CD4-positive, alpha-beta T cell treated with Interleukin-17A for 1 hour (primary cell): ENCODE data around the gene CCDC106.
A peak's percentile ranks its signal among the peaks of the same experiment; 100 is the strongest.

Experiments
- DNase-seq: peaks from one replicate; pipeline ENCODE4 v3.0.0-alpha.2; 2020

Gene CCDC106

DNA sequence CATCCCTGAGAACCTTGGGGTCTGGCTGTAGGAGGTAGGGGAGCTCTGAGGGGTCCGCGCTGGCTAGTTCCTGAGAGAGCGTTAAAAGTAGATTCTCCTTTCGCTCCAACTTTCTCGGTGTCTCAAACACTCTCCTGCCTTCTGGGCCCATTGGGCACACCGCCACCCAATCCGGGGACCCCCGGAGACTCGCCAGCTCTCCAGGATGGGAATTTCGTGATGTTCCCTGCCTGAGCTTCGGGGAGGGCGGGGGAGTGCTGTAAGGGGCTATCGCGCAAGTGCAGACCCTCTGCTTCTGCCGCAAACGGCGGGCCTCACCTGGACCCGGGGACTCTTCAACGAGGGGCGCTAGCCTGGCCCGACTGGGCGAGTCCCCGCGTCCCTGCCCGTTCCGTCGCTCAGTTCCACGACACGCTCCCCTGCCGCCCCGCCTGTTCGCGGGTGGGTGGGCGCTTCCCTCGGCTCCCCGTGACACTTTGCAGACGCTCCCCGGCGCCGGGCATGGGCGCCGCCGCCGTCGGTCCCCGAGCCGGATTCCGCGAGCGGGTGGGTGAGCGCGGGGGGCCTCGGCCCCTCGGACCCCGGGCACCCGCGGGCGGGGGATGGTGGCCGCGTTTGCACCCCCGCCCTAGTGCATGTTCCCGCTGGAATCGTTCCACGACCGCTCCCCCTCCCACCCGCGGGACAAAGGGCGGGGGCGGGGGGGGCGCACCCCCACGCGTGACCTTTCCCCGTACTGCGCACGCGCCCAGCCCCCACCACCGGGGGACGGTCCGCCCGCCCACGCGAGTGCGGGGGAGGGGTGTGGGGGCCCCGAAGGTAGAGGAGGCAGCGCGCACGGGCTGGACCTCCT is at the start of gene CCDC106:
Gene CCDC106, plus strand, starts transcription at position 481 of the 853 bp plus-strand sequence. CDS start 835 bp downstream, outside the sequence.
- peak; percentile 43 for DNase-seq

DNA sequence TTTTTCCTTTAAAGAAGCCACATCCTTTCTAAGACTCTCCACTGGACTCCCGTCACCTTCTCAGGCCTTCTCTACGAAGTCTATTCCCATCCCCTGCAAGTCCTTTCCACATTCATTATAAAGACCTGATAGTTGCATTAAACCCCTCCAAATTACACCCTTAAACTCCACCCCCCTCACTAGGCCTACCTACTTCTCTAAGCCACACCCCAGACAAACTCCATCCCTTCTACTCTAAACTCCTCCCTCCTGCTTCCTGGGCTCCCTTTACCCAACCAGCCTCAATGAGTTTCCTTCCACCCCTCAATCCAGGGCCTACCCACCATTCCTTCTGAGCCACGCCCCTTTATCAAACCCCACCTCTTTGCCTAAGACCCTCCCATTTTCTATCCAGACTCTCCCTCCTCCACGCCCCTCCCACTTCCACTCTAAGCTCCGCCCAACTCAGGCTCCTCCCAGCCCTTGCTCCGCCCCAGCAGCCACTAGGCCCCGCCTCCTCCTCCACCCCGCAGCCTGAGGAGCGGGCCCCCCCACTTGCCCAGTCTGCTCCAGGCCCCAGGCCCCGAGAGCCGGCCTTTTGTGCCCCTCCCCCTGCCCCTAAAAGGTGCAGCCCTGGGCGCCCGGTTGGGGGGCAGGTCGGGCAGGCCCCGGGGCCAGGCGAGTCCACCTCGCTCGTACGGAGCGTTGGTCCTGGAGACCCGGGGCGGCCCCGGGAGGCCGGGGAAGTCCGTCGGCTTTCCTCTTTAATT is 49.1 kb upstream of the CCDC106 start:
- DNase-seq, result peak; percentile 96

GRCh38 chr19:55599468-55599841 is 48.6 kb upstream of the CCDC106 start, which contains the start of gene FIZ1:
TSS of gene FIZ1 (minus strand) at chr19:55599517. CDS start at chr19:55597865, 1,652 bp downstream.
- peak; percentile 98 for DNase-seq

GRCh38 chr19:55599842-55600661 is 48.0 kb upstream of the CCDC106 start, which contains the start of gene ZNF524:
TSS of gene ZNF524 (plus strand) at chr19:55600288. CDS start at chr19:55602113, 1,825 bp downstream.
- peak; percentile 92 for DNase-seq

DNA sequence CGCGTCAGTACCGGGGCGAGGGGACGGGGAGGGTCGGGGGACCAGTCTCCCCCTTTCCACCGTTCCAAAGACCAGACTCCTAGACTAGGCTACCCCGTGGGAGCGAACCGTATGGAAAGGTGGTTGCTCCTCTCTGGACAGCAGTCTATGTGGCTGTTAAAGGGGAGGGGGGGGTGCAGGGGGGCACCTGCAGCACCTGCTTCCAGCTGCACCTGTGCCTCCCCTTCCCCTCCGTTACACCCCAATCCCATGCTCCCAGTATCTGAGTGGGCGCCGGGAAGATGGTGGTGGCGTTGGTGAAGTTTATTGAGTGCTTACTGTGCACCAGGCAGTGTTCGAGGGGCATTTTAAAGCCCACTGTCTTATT is 47.4 kb upstream of the CCDC106 start:
- DNase-seq, result no peak

GRCh38 chr19:55601084-55601483 is 46.9 kb upstream of the CCDC106 start:
- no peak for DNase-seq

GRCh38 chr19:55602104-55603001 is 45.7 kb upstream of the CCDC106 start:
- no peak for DNase-seq

DNA sequence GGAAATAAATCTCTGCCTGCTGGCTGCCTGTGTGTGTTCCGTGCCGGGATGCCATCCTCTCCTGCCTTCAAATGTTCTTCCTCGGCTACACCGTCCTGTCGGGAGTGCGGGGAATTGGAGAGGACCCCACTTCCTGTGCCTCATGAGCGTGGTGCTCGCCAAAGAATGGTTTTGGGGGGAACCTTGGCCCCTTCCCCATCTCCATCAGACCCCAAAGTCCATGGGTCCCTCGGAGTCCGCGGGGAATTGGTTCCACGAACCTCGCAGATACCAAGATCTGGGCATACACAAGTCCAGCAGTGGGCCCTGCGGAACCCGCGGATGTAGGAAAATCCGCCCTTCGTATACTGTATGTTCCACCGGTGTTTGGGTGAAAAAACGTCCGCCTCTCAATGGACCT is 44.9 kb upstream of the CCDC106 start:
- DNase-seq, result no peak

DNA sequence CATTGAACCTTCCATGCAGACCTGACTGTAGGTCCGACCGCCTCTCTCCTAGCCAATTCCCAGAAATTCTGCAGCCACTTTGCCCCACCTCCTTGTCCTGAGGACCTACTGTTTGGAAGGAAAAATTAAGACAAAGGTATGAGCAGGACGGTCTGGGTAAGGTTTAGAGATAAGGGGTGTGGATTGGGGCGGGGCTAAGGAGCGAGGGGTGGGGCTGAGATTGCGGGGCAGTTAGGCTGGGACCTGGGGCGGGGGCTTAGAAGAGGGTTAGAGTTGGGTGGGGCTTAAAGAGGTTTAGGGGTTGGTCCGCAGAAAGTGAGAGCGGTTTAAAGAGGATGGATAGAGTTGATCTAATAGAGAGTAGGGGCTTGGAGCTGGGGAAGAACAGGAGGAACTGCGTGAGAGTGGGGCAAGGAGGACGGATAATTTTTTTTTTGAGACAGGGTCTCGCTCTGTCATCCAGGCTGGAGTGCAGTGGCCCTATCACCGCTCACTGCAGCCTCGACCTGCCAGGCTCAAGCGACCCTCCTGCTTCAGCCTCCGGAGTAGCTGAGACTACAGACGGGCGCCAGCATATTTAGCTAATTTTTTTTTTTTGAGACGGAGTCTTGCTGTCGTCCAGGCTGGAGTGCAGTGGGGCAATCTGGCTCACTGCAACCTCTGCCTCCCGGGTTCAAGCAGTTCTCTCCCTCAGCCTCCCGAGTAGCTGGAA is 44.3 kb upstream of the CCDC106 start:
- DNase-seq, result no peak

DNA sequence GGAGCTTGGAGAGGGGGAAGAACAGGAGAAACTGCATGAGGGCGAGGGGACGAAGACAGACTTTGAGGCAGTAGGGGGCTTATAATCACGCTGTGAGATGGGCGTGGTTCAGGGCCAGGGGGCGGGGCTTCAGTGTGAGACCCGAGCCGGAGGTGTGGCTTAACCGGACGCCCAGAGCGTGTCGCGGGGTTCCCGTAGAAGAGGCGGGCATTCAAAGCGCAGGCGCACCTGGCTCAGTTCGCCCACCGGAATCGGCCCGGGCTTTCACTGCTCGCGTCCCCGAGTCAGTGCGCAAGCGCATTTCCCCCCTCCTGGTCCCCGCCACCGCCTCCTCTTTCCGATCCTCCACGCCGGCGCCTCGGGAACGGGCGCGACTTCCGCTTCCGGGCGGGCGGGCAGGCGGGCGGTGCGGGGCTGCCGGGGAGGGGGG is 42.8 kb upstream of the CCDC106 start:
- DNase-seq, result peak; percentile 98

- DNase-seq, result peak; percentile 77
Observed at GRCh38 chr19:55605637-55606470, 42.2 kb upstream of the CCDC106 start, which contains the start of gene ZNF865. TSS of gene ZNF865 (plus strand) at chr19:55605647. CDS start at chr19:55613619, 7,972 bp downstream.

GRCh38 chr19:55606471-55606787 is 41.6 kb upstream of the CCDC106 start:
- no peak for DNase-seq

GRCh38 chr19:55606817-55607216 is 41.2 kb upstream of the CCDC106 start:
- DNase-seq, result no peak

GRCh38 chr19:55609326-55609725 is 38.7 kb upstream of the CCDC106 start:
- no peak for DNase-seq

DNA sequence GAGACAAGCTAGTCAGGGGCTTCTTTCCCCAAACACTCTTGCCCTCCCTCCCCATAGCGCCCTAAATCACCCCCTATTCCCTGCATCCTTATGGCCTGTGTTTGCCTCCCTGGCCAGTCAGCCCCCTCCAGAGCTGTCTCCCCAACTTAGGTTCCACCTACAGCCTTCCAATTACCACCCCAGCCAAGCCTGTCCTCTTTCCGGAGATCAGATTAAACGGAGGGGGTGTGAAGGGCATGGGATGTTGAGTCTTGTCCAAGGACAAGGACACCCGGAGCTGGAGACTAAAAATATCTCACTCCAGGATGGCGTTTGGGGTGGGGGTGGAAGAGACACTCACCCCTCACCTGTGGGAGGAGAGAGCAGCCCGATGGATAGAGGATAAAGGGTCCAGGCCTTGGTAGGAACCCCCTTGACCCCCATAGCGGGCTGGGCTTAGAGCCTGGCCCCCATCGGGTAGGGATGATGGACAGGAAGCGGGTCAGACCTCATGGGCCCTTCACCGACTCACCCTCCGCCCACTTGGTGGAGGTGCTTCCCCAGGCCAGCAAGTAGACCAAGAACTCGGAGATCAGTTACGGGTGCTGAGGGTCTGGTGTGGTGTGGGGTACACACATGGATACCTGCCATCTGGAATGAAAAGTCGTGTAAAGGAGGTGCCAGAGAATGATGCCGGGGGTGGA is 36.6 kb upstream of the CCDC106 start:
- no peak for DNase-seq

- no peak for DNase-seq
Observed at GRCh38 chr19:55611983-55612645, 35.9 kb upstream of the CCDC106 start.

DNA sequence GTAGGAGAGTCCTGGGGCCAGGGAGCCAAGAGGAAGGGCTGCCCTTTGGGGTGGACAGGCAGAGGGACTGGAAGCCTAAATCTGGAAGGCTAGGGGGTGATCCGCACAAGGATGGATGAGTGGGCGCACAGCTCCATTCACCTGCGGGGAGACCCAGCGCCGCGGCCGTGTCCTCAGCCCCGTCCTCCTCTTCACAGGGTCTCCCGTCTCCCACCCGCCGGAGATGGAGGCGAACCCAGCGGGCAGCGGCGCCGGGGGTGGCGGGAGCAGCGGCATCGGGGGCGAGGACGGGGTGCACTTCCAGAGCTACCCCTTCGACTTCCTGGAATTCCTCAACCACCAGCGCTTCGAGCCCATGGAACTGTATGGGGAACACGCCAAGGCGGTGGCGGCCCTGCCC is 34.6 kb upstream of the CCDC106 start:
- no peak for DNase-seq

DNA sequence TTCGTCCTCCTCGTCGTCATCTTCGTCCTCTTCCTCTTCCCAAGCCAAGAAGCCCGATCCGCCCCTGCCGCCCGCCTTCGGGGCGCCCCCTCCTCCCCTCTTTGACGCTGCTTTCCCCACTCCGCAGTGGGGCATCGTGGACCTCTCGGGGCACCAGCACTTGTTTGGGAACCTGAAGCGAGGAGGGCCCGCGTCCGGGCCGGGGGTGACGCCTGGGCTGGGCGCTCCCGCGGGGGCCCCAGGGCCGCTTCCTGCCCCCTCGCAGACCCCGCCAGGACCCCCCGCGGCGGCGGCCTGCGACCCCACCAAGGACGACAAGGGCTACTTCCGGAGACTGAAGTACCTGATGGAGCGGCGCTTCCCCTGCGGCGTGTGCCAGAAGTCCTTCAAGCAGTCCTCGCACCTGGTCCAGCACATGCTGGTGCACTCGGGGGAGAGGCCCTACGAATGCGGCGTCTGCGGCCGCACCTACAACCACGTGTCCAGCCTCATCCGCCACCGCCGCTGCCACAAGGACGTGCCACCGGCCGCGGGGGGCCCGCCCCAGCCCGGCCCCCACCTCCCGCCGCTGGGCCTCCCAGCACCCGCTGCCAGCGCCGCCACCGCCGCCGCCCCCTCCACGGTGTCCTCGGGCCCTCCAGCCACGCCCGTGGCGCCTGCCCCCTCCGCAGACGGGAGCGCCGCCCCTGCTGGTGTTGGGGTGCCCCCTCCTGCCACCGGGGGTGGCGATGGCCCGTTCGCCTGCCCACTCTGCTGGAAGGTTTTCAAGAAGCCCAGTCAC is 33.9 kb upstream of the CCDC106 start:
- DNase-seq, result no peak
